ENCODE data around the gene BMP5. TPM values are rescaled to one million over a fixed set of nuclear protein-coding genes. Genes with fewer than 3 reads are reported as not detected.

The BMP5 gene
- total and polyA plus RNA-seq, 9 of the 15 experiments (the other 6 are each of a cell fraction or from before 2014, with no cell fraction given) = not detected

GRCh38 chr6:55874316-55874715, 1.1 kb downstream of the BMP5 start:
- intact Hi-C loops (cut with micrococcal nuclease) (no loop called here), in situ Hi-C loops (cut with MboI) (no loop called here)
- Histone ChIP-seq H3K9me3 (replicated peaks; ENCODE audit: control insufficient read depth, insufficient read depth, low read depth, low read length) (no peaks in the 10 kb centered on the region; the same call in 1 of the 2 replicates), H3K4me2 (ENCODE audit: insufficient read depth, low read length) (no peak overlapping the region), H3K79me2 (ENCODE audit: control insufficient read depth, insufficient read depth, low read length) (no peaks in the 10 kb centered on the region), H3K27ac (ENCODE audit: extremely low read depth, low read depth, low read length) (no peak overlapping the region), H3K27me3 (ENCODE audit: control insufficient read depth in 2 of 2, insufficient read depth in 2 of 2, low read length in 2 of 2) (no peaks in the 10 kb centered on the region), H3K4me3 (no peak overlapping the region), H4K20me1 (replicated peaks; ENCODE audit: control insufficient read depth, insufficient read depth, low read length) (no peaks in the 10 kb centered on the region), H2AFZ (ENCODE audit: low read depth, low read length) (no peak overlapping the region), H3K9ac (ENCODE audit: insufficient read depth in 1 of 2, low read depth in 2 of 2, low read length in 2 of 2) (no peak overlapping the region), H3K36me3 (ENCODE audit: control insufficient read depth, insufficient read depth, low read length) (no peaks in the 10 kb centered on the region), H3K9me1 (ENCODE audit: control insufficient read depth, insufficient read depth, low read length) (no peaks in the 10 kb centered on the region), H3K4me1 (replicated peaks in 1 of 2; ENCODE audit: control insufficient read depth in 2 of 2, insufficient read depth in 2 of 2, low read length in 2 of 2) (no peaks in the 10 kb centered on the region)
- WGBS (ENCODE audit: insufficient coverage, low coverage, missing lambda C conversion rate) = 0% methylated on average over 6 of the region's 6 CpGs
- TF ChIP-seq ZNF217 (CRISPR knock-in tag; IDR thresholded peaks at IDR 0.05) (no peak), LEF1 (IDR thresholded peaks at IDR 0.05) (no peak), ZNF263 (CRISPR knock-in tag; IDR thresholded peaks at IDR 0.05; ENCODE audit: borderline replicate concordance) (no peak), NR1H2 (CRISPR knock-in tag; IDR thresholded peaks at IDR 0.05) (no peak), ZNF76 (CRISPR knock-in tag; IDR thresholded peaks at IDR 0.05; ENCODE audit: borderline replicate concordance) (no peak), CBX2 (IDR thresholded peaks at IDR 0.05; ENCODE audit: insufficient read depth, low read length, poor library complexity, severe bottlenecking) (no peak)
- no TSS peak for BruUV-seq (replicated peaks)
- FAIRE-seq (no peak), ATAC-seq (no peak), DNase-seq (ENCODE audit: extremely low read depth in 1 of 4, low spot score in 3 of 4) (no peak)
- POLR2A ChIA-PET = no interaction called here
- CTCF ChIA-PET (ENCODE audit: low intra/inter-chr PET ratio) = no interaction called here

- no peaks in the 10 kb centered on the region for H3K4me1 ChIP-seq (replicated peaks in 1 of 2; ENCODE audit: control insufficient read depth in 2 of 2, insufficient read depth in 2 of 2, low read length in 2 of 2)
- H3K27me3 ChIP-seq (ENCODE audit: control insufficient read depth in 2 of 2, insufficient read depth in 2 of 2, low read length in 2 of 2) = no peaks in the 10 kb centered on the region
- FAIRE-seq (no peak), ATAC-seq (no peak), DNase-seq (ENCODE audit: extremely low read depth in 1 of 4, low spot score in 3 of 4) (no peak)
- CTCF ChIA-PET (ENCODE audit: low intra/inter-chr PET ratio) = no interaction called here
- intact Hi-C loops (cut with micrococcal nuclease) = no loop called here
- no peaks in the 10 kb centered on the region for H3K9me1 ChIP-seq (ENCODE audit: control insufficient read depth, insufficient read depth, low read length)
- no peak overlapping the region for H2AFZ ChIP-seq (ENCODE audit: low read depth, low read length)
- H3K4me3 ChIP-seq = no peak overlapping the region
- H3K4me2 ChIP-seq (ENCODE audit: insufficient read depth, low read length) = no peak overlapping the region
- in situ Hi-C loops (cut with MboI) = no loop called here
- H3K9ac ChIP-seq (ENCODE audit: insufficient read depth in 1 of 2, low read depth in 2 of 2, low read length in 2 of 2) = no peak overlapping the region
- H3K27ac ChIP-seq (ENCODE audit: extremely low read depth, low read depth, low read length) = no peak overlapping the region
- POLR2A ChIA-PET = no interaction called here
- BruUV-seq (replicated peaks) = no TSS peak
- H3K79me2 ChIP-seq (ENCODE audit: control insufficient read depth, insufficient read depth, low read length) = no peaks in the 10 kb centered on the region
- 3% methylated on average over 3 of the region's 3 CpGs for WGBS (ENCODE audit: insufficient coverage, low coverage, missing lambda C conversion rate)
- no peaks in the 10 kb centered on the region for H4K20me1 ChIP-seq (replicated peaks; ENCODE audit: control insufficient read depth, insufficient read depth, low read length)
- H3K36me3 ChIP-seq (ENCODE audit: control insufficient read depth, insufficient read depth, low read length) = no peaks in the 10 kb centered on the region
- H3K9me3 ChIP-seq (replicated peaks; ENCODE audit: control insufficient read depth, insufficient read depth, low read depth, low read length) = no peaks in the 10 kb centered on the region; the same call in 1 of the 2 replicates
- TF ChIP-seq GMEB1 (CRISPR knock-in tag; IDR thresholded peaks at IDR 0.05) = no peak
- TF ChIP-seq CEBPZ (IDR thresholded peaks at IDR 0.05; ENCODE audit: borderline replicate concordance, low read depth, low read length) = no peak
- TF ChIP-seq MCM3 (IDR thresholded peaks at IDR 0.05) = no peak
- TF ChIP-seq MED1 (CRISPR knock-in tag; IDR thresholded peaks at IDR 0.05; ENCODE audit: borderline replicate concordance) = no peak
- TF ChIP-seq CBFA2T2 (conservative IDR thresholded peaks at IDR 0.05) = no peak
- no peak for TF ChIP-seq FOSL1 (tag; conservative IDR thresholded peaks at IDR 0.05)
These were observed 2.5 kb downstream of the BMP5 start for GRCh38 chr6:55872866-55873265.

All from K562 (cell line).